Inflammatory macrophage (primary cell): ENCODE data around the gene CCDC70.
A peak's percentile ranks its signal among the peaks of the same experiment; 100 is the strongest.
"Not testable (repeated sequence)": the region's sequence is repeated elsewhere in the genome, so short reads cannot be mapped to it uniquely, and the experiment has no call there.

Source experiments
- DNase-seq, 2 donors: peaks; one replicate each; pipeline ENCODE4 v3.0.0-alpha.2; 2020 to 2022

Gene CCDC70

DNA sequence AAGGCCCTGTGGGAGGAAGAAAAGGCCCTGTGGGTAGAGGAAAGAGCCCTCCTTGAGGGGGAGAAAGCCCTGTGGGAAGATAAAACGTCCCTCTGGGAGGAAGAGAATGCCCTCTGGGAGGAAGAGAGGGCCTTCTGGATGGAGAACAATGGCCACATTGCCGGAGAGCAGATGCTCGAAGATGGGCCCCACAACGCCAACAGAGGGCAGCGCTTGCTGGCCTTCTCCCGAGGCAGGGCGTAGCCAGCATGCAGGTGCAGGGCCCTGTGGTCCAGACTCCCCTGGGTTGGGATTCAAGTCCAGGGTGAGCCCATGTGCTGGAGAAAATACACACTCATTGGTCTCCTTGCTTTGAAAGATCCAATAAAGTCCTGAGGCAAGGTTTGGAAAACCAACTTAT, 4.1 kb downstream of the CCDC70 start:
- no peak for DNase-seq

DNA sequence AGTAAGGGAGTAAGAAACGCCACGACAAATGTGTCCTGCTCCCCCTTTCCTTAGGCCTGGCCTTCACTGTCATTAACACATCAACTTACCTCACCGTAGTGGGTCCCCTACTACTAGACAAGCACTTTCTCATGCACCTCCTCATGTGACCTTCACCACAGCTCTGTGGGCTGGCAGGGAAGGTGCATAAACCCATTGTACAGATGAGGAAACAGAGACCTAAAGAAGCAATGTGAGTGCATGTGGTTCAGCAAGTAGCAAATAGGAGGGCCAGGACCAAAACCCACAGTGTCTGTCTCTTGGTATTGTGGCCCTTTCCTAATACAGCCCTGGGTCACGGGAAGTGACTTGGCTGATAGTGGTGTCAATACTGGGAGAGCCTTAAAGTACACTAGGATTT, 5.3 kb downstream of the CCDC70 start:
- DNase-seq: no peak

DNA sequence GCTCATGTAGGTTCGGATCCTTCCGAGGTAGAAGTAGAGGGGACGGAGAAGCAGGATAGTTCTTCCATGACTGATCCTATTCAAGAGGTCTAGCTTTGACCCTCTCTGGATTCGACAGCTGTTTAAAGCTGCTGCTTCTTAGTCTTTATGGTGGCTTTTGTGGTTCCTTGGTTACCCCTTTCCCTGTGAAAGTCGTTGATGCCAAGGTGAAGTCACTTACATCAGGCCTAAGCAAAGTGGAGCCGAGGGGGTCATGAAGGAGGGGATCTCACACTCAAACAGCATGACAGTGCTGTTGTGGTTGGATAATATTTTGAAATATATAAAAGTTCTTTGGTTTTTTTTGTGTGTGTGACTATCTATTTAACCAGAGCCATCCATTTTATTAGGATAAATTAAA, 8.1 kb downstream of the CCDC70 start:
- no peak for DNase-seq

DNA sequence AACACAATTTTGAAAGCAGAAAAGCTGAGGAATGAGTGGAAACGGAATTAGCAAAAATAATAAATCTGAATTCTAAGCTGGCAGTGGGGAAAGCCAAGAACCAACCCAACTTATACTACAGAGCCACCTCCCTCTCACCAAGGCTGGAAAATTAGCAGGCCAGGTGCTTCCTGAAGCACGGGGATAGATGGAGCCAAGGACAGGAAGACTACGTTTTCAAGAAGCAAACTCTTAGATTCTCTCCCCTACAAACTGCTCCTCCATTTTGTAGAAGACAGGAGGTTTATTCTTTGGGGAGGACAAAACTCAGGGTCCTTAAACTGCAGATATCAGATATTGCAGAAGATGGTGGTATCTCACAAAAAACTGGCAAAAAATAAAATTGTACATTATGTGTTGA, 8.8 kb downstream of the CCDC70 start:
- DNase-seq: no peak

DNA sequence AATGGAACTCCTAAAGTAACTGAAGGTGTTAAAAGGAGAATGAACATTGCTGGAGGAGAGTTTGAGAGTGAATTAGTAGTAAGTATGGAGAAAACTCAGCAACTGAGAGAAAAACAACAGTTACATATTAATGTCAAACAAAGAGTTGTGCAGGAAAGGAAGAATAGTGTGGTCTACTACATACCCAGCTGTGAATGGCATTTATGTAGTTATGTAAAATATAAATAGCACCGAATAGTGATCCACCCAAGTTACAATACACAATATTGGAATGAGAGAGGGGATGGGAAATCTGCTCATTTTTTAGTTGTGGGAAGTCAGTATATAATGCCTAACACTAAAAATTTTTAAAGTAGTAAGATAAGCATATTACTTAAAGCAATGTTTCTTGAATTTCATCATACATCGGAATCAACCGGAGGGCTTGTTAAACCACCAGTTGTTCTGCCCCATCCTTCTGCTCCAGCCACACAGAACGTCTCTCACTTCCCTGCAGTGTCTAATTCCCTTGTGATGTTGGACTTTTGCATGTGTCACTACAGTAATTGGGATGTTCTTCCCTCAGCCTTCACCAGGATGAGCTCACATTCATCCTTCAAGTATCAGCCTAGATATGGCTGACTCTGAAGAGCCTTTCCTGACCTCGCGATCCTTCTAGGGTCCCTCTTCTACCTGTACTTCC, 11.5 kb downstream of the CCDC70 start:
- no peak for DNase-seq

DNA sequence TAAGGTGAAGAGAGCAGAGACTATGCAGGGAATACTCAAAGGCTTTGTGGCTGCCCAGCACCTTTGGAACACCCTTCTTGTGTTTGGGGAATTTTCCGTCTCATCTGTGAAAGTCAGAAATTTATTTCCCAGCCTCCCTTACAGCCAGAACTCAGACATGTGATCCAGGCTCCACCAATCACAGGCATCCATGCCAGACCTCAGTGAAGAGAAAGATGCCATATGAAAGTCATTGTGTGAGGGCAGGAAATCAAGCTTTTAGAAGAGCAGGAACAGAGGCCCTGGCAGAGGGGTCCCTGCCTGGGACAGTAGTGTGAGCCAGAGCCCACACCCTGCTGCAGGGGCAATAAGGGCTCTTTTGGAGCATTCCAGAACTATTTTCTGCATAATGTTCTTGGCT, 12.1 kb downstream of the CCDC70 start:
- no peak for DNase-seq

DNA sequence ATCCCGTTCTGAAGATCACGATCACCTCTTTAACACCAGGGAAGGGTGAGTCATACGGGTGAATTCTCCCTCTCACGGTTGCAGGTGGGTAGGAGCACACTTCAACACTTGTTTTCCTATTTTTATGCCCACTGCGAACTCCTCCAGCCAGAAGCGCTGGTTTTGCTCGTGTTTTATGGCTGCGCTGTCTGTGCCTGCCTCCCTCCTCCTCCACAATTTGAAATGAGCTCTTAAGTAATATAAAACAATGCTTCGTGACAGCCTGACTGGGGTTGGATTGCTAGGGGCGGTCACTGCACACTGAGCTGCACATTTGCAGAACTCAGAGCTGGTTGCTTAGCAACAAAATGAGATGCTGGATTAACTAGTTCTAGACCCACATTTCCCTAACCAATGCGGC, 12.9 kb downstream of the CCDC70 start:
- no peak for DNase-seq

DNA sequence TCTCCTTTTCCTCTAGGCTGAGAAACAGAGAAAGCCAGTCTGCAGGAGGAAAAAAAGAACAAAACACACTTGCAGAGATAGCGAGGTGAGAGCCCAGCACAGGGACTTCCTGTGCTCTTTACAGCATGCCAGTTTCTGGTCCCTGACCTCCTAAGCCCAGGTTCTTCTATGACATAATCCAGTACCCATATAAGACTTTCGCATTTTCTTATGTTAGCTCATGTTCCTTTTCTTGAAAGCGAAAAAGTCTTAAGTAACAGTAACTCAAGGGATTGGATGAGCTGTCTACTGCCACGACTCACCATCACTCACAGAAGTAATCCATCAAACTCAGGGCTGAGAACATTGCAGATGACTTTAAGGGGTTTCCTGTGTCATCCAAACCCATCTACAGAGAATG, 17.4 kb downstream of the CCDC70 start:
- DNase-seq: no peak

DNA sequence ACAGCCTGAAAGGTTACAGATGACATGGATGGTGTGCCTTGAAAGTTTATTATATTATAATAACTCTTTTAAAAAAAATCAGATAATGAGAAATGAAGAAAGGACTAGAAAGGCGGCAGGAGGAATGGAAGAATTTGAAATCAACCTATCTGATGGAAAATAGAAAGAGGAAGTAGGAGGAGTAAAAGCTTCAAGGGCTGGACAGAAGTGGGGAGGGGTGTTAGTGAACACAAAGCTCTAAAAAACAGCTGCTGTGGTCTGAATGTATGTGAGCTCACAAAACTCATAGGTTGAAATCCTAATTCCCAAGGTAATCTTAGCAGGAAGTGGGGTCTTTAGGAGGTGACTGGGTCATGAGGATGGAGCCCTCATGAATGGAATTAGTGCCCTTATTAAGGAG, 19.5 kb downstream of the CCDC70 start:
- DNase-seq: no peak

DNA sequence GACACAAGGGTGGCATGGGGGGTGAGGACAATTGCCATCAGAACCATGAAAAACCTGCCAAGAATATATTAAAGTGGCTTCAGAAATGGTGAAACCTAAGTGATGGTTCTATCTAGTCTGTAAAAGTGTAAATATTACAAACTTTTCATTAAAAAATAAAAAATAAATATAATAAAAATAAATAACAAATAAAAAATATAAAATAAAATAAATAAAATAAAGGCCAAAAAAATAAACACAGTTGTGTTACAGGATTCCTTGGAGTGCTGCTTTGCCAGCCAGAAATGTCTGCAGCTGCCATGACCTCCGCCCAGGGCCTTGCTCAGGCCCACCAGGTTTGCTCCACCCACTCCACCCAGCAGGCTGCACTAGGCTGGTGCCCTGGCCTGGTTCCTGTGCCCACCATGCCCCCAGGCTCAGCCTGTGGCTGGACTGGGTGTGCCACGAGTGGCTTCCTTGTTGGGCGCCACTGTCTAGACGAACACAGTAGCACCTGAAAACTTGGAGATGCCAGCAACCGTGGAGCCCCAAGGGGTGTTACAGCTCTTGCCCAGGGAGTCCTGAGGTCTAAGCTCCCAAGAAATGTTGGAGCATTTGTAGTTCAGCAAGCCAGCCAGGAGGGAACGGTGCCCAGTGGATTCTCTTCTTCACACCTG, 20.9 kb downstream of the CCDC70 start:
- no peak for DNase-seq

DNA sequence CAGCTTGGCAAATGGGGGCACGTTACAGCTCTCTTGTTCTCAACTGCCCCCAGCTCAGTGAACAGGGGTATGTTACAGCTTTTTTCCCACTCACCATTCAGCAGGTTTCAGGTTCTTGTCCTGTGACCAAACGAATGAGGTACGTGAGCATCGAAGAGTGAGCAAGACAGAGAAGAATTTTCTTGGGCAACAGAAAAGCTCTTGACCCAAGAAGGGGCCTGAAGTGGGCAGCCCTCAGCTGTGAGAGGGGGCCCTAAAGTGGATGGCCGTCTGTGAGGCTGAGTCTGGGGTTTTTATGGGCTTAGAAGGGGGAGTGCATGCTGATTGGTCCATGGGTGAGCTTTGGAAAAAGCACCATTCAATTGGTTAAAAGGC, 21.4 kb downstream of the CCDC70 start:
- DNase-seq: no peak

DNA sequence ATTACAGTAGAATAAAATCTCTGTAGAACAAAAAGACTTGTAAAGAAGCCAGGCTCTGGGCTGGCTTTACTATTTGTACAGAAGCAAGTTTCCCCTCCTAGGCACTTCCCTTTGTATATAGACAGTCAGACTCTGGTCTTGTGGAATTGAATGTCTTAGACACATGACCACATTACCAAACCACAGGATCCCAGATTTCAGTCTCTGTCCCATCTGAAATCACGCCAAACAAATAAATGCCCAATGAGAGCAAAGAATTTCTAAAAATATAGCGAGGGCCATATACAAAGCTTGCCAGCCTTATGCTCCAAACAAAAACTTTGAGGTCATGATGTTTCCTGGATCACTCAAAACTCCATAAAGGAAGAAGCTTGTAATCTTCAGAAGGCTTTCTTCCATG, 23.9 kb downstream of the CCDC70 start:
- peak; percentile 10 to 33 for DNase-seq

DNA sequence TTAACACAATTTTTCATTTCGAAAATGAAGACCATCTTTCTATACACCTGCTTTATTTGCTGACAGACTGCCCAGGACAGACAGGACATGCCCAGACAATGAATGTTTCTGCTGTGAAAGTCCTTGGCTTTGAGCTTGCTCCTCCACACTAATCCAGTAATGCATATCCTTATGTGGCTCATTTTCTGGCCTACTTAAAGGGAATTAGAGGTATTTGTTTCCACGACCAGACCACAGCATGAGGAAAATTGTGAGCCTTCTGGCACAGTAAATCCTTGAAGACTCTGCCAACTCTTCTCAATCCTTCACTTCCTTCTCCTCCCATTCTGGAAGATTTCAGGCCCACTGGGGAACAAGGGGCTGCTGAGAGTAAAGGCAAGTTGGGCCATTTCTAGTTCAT, 25.7 kb downstream of the CCDC70 start:
- no peak for DNase-seq

DNA sequence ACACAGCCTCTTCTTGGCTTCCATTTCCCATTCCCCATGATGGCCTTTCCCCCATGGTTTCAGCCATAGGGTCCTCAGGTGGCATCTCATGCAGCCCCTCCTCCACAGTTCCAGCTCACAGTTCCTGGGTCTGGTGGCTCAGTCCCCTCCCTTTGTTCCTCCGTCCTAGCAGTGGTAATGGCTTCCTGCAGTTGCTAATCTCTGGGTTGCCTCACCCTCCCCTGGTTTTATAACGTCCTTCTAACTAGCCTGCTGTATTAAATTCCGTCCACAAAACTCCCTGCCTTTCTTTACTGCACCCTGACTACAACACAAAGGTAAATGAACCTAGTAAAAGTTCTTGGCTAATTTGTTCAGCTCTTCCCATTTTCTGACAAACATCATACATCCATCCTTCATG, 30.9 kb downstream of the CCDC70 start:
- no peak for DNase-seq

DNA sequence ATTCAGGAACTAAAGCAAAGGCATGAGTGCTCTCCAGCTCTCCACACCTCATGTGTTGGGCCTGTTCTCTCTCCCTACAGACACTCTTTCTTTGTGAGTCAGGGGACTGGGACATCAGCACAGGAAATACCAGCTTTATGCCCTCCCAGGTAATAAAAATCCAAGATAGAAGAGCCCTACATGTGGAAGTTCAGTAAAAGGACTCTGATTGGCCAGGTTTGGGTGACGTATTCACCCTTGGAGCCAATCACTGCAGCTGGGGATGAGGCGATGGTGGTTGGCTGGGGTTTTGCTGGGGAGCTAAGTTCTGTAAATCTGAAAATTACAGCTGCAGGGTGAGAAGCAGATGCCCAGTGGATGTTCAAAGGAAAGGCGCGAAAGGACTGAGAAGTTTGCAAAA, 32.5 kb downstream of the CCDC70 start:
- no peak for DNase-seq

DNA sequence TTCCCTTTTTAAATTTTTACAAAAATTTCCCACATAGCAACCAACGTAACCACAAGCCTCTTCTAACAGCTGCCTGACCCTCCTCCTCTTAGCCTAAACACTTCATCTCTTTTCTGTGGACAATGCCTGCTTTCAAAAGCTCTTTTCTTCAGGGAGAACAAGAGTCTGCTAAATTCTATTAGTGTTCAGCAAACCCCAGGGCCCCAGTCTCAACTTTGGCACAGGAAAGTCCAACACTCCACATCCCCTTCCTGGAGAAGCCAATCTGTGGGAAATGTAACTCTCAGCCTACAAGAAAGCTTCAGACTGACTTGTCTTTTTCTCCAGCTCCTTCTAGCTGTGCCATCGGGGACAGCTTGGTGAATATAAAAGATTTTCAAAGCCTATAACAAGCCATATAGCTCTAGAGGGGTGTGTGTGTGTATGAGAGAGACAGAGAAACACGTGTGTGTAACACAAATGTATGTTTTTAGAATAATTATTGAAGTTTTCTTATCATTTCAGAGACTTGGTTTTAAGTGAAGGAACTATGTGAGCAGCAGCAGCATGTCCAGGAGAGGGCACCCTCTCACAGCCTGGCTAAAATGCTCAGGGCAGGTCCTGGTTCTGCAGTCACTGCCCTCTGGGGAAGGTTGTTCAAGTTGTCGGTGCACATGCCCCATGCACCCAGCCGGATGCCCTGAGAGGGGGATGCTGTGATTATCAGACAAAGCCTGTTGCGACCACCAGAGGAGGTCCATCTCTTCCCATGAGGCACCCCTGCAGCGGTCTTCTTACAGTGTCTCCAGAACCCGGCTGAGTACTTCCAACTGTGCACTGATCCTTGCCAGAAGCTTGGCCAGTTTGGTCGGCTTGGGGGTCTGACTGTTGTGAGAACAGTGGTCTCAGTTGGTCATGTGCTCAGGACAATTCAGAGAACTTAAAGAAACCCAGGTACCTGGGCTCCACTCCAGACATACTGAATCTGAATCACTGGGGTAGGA, 34.4 kb downstream of the CCDC70 start:
- DNase-seq: peak; percentile 52 to 65

DNA sequence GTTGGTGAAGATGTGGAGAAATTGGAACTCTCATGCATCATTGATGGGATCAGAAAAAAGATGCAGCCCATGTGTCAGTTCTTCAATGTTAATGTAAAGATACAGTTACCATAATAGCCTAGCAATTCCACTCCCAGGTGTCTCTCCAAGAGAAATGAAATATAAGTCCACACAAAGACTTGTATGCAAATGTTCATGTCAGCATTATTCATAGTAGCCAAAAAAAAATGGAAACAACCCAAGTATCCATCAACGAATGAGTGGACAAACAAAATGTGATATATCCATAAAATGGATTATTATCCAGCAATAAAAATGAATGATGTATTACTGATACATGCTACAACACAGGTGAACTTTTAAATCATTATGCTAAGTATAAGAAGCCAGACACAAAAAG, 38.7 kb downstream of the CCDC70 start:
- DNase-seq: no peak

DNA sequence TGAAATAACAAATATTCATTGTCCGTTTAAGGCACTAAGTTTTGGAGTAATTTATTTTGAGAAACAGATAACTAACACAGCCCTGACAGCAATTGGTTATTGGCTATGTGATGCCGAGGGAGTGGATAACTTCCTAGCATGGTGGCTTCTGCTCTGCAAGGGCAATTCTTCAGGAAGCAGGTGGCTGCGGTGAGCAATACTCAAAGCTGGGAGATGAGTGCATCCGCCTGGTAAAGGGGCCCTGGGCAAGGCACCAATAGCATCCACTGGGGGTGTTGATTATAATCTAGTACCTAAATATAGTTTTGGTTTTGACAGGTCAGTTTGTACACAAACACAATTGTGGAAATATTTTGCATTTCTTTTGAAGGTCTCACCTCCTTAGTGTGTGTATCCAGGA, 41.0 kb downstream of the CCDC70 start:
- DNase-seq: no peak

DNA sequence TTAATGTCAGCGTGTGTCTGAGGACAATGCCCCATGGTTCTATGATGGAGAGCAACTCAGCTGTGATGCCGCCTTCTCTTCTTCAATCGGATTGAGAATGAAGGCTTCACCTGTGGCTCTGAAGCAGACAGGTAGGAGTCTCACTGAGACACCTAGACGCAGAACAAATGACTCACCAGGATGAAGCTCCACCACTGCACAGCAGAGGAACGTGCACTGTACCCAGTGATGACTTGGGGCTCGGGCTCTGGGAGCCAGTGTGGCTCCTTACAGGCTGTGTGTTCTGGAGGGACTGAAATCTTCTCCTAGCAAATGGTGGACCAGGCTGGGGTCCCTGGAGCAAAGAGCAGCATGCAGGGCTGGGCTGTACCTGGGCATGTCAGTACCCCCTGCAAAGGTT, 44.0 kb downstream of the CCDC70 start:
- no peak for DNase-seq

DNA sequence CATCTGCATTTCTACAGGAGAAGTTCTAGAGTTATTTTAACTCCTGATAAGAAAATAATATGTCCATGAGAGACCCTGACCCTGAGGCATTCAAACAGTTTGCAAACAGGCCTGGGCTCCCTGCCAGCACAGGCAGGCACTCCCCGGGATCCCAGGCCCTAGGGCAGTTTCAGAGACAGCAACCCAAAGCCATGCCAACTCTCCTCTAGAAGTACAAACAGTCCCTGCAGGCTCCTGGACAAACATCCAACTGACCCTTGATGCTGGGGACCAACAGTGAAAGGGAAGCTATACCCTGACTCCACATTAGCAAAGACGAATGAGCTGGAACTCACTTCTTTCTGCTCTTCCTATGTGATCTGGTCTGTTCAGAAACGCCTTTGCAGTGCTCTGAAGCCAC, 44.8 kb downstream of the CCDC70 start:
- DNase-seq: no peak

DNA sequence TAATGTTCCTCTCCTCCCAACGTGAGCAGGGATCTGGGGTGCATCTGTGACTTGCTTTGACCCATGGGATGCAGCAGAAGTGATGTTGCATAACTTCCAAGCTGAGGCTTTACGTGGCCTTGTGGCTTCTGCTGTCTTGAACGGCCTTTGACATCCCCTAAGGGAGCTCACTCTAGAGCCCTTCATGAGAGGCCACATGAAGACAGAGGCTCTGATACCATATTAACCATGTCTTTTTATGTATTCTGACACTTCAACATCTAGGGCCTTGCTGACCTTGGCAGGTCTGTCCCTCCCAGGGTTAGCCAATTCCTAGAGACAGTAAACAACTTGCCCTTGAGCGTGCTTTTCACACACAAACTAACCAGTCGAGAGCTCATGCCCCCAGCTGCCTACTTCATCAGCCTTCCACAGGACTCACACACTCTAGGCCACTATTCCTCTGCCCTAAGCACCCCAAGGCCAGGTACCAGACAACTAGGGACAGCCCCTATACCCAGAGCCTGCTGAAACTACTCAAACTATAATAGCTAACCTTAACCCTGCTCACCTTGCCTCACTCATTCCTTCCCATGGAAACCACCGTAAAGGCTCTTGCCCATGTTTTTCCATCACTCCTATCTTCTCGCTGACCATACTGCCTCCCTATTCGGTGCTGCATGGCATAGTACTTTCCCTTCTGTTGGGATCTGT, 45.4 kb downstream of the CCDC70 start:
- peak in 1 of 2 donors; percentile 8 for DNase-seq

DNA sequence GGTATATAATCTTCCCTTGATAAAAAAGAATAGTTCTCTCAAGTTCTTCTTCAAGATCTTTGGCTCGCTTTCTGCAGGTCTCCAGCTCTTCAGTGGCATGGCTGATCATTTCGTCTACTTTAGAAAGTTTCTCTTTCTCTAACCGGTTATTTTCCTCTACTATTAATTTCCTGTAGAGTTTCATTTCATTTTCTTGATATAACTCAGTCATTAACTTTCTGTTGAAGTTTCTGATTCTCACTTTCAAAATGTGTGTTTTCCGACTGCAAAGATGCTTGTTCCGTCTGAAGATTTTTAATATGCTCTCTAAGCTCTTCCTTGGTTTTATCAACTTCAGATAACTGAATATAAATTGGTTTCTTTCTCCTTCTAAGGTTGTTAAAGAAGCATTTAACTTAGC, 47.5 kb downstream of the CCDC70 start:
- not testable (repeated sequence) for DNase-seq

DNA sequence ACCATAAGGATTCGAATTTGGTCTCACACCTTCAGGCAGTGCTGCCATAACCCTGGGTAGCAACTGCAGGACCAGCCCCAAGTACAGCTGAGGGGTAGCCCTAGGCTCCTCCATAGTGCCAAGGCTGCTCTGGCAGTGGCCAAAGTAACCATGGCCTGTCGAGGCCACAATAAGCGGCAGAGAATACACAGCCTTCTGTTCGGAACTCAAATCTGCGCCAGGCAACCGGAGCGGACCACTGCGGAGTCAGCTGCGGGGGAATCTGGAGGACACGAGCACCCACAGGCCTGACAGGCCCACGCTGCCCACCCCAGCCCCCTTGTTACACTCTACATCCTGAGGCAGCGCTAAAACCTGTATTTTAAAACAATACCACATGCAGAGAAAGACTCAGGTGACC, 48.7 kb downstream of the CCDC70 start:
- DNase-seq: no peak
